IMR-90 (cell line): ENCODE results near the gene SMG1. TPM values are rescaled to one million over a fixed set of nuclear protein-coding genes. Genes with fewer than 3 reads are reported as not detected.

Experiments used
- ATAC-seq: fragments of 200-7000 bp; cut with Tn5 transposase; 2 replicates; pipeline ENCODE4 v1.9.1; 2020; ENCODE audit warnings: low read depth, mild to moderate bottlenecking, moderate library complexity
- BruUV-seq: library from RNA; stranded (reverse); fragments of 400-500 nt; replicated peaks from 2 replicates; lab custom pipeline; 2021; lab: Mats Ljungman, UMichigan
- CTCF ChIA-PET: fragments of 300-600 bp; formaldehyde crosslinking; extraction: SDS; loops from one replicate; lab custom pipeline; 2021; ENCODE audit warnings: antibody characterized with exemption; lab: Yijun Ruan, JAX
- POLR2A ChIA-PET: fragments of 300-600 bp; sonication (Branson Sonifier 250); formaldehyde crosslinking; loops from one replicate; lab custom pipeline; 2022; ENCODE audit warnings: antibody characterized with exemption; ENCODE audit not compliant: unreplicated experiment; lab: Charles Lee
- DNase-seq: peaks from one replicate; pipeline ENCODE4 v3.0.0; 2013
- H2AFZ ChIP-seq: replicated peaks from 2 replicates; pipeline ENCODE3; 2013; ENCODE audit warnings: low read length, mild to moderate bottlenecking; ENCODE audit not compliant: poor library complexity
- H2AK5ac ChIP-seq: 2 replicates; pipeline ENCODE4 v1.6.1; 2013; ENCODE audit warnings: low read depth, low read length, inconsistent platforms
- H2AK9ac ChIP-seq: replicated peaks from 2 replicates; pipeline ENCODE3; 2013; ENCODE audit warnings: mild to moderate bottlenecking, low read depth, low read length, moderate library complexity; ENCODE audit not compliant: poor library complexity
- H2BK120ac ChIP-seq: 2 replicates; pipeline ENCODE4 v1.6.1; 2013; ENCODE audit warnings: low read depth, low read length, inconsistent platforms
- H2BK15ac ChIP-seq: 3 replicates; pipeline ENCODE4 v1.6.1; 2013; ENCODE audit warnings: low read depth, low read length, inconsistent platforms
- H2BK20ac ChIP-seq: 2 replicates; pipeline ENCODE4 v1.6.1; 2013; ENCODE audit warnings: low read depth, mild to moderate bottlenecking, inconsistent platforms, low read length, moderate library complexity
- H2BK5ac ChIP-seq: 2 replicates; pipeline ENCODE4 v1.6.1; 2013; ENCODE audit warnings: mild to moderate bottlenecking, low read depth, low read length, inconsistent platforms; ENCODE audit not compliant: poor library complexity, severe bottlenecking
- H3K14ac ChIP-seq: replicated peaks from 2 replicates; pipeline ENCODE4 v1.6.1; 2013; ENCODE audit warnings: low read depth, low read length, inconsistent platforms
- H3K18ac ChIP-seq: 2 replicates; pipeline ENCODE4 v1.6.1; 2013; ENCODE audit warnings: low read depth, low read length, control low read depth
- H3K23ac ChIP-seq: 2 replicates; pipeline ENCODE4 v1.6.1; 2013; ENCODE audit warnings: low read depth, low read length, inconsistent platforms
- H3K27ac ChIP-seq: 2 replicates; pipeline ENCODE4 v1.5.1; 2013; ENCODE audit warnings: mild to moderate bottlenecking, control low read depth, low read length; ENCODE audit not compliant: insufficient read depth
- H3K27me3 ChIP-seq: 2 replicates; pipeline ENCODE4 v1.6.1; 2013; ENCODE audit warnings: low read length; ENCODE audit not compliant: control insufficient read depth, insufficient read depth
- H3K36me3 ChIP-seq: 2 replicates; pipeline ENCODE4 v1.6.1; 2013; ENCODE audit warnings: low read length, mixed read lengths; ENCODE audit not compliant: control insufficient read depth, insufficient read depth
- H3K4ac ChIP-seq: 2 replicates; pipeline ENCODE4 v1.6.1; 2013; ENCODE audit warnings: low read depth, low read length, inconsistent platforms
- H3K4me1 ChIP-seq: 2 replicates; pipeline ENCODE4 v1.6.1; 2013; ENCODE audit warnings: low read length, mixed read lengths; ENCODE audit not compliant: control insufficient read depth, insufficient read depth
- H3K4me2 ChIP-seq: 2 replicates; pipeline ENCODE4 v1.6.1; 2013; ENCODE audit warnings: low read depth, mild to moderate bottlenecking, control low read depth, low read length, moderate library complexity
- H3K4me3 ChIP-seq: 2 replicates; pipeline ENCODE4 v1.5.1; 2013; ENCODE audit warnings: low read depth, mild to moderate bottlenecking, control low read depth, low read length, moderate library complexity; ENCODE audit not compliant: insufficient read depth
- H3K56ac ChIP-seq: 2 replicates; pipeline ENCODE4 v1.6.1; 2013; ENCODE audit warnings: low read length, inconsistent platforms; ENCODE audit not compliant: insufficient read depth; ENCODE audit errors: extremely low read depth
- H3K79me1 ChIP-seq, 2 experiments: 2 replicates each; pipeline ENCODE4 v1.6.1; 2013; ENCODE audit warnings: low read length in 2 of 2, inconsistent platforms in 1 of 2, low read depth in 1 of 2
- H3K9ac ChIP-seq: 2 replicates; pipeline ENCODE4 v1.6.1; 2013; ENCODE audit warnings: low read depth, low read length, control low read depth
- H3K9me1 ChIP-seq: 2 replicates; pipeline ENCODE4 v1.6.1; 2013; ENCODE audit warnings: low read length, inconsistent platforms; ENCODE audit not compliant: insufficient read depth
- H3K9me3 ChIP-seq: 2 replicates; pipeline ENCODE4 v1.6.1; 2013; ENCODE audit warnings: low read length; ENCODE audit not compliant: control insufficient read depth, insufficient read depth
- H4K20me1 ChIP-seq: 2 replicates; pipeline ENCODE4 v1.6.1; 2013; ENCODE audit warnings: low read length, inconsistent platforms; ENCODE audit not compliant: insufficient read depth
- H4K5ac ChIP-seq: 2 replicates; pipeline ENCODE4 v1.6.1; 2013; ENCODE audit warnings: mild to moderate bottlenecking, low read depth, low read length, control low read depth
- H4K8ac ChIP-seq, 2 experiments: 2 replicates each; pipeline ENCODE4 v1.6.1; 2013; ENCODE audit warnings: low read depth in 2 of 2, low read length in 2 of 2, control low read depth in 1 of 2, inconsistent platforms in 1 of 2
- H4K91ac ChIP-seq: 2 replicates; pipeline ENCODE4 v1.6.1; 2013; ENCODE audit warnings: low read depth, low read length, inconsistent platforms; ENCODE audit not compliant: insufficient read depth
- BHLHE40 ChIP-seq: fragments of 150-350 bp; IDR thresholded peaks from 2 replicates; pipeline ENCODE4 v1.6.1; 2016; ENCODE audit warnings: mild to moderate bottlenecking, low read depth, low read length
- CEBPB ChIP-seq: IDR thresholded peaks from 2 replicates; pipeline ENCODE4 v1.6.1; 2012; ENCODE audit warnings: low read depth, low read length, improper control_type of control experiment
- CHD1 ChIP-seq: IDR thresholded peaks from 2 replicates; pipeline ENCODE4 v1.6.1; 2012; ENCODE audit warnings: low read depth, low read length, improper control_type of control experiment
- ELK1 ChIP-seq: fragments of 150-350 bp; IDR thresholded peaks from 2 replicates; pipeline ENCODE4 v1.6.1; 2016; ENCODE audit warnings: low read depth, mild to moderate bottlenecking, low read length, moderate library complexity, borderline replicate concordance
- FOS ChIP-seq: fragments of 150-350 bp; IDR thresholded peaks from 2 replicates; pipeline ENCODE4 v1.6.1; 2016; ENCODE audit warnings: low read depth, low read length
- MAFK ChIP-seq: IDR thresholded peaks from 2 replicates; pipeline ENCODE4 v1.6.1; 2012; ENCODE audit warnings: low read depth, low read length, improper control_type of control experiment
- MAZ ChIP-seq: IDR thresholded peaks from 2 replicates; pipeline ENCODE4 v1.6.1; 2012; ENCODE audit warnings: low read depth, mild to moderate bottlenecking, low read length, improper control_type of control experiment, moderate library complexity, borderline replicate concordance
- MXI1 ChIP-seq: IDR thresholded peaks from 2 replicates; pipeline ENCODE4 v1.6.1; 2012; ENCODE audit warnings: low read depth, mild to moderate bottlenecking, low read length, moderate library complexity, borderline replicate concordance
- NFE2L2 ChIP-seq: fragments of 150-350 bp; IDR thresholded peaks from 2 replicates; pipeline ENCODE4 v1.6.1; 2016; ENCODE audit warnings: low read depth, mild to moderate bottlenecking, low read length
- POLR2A ChIP-seq: IDR thresholded peaks from 2 replicates; pipeline ENCODE4 v1.6.1; 2012; ENCODE audit warnings: mild to moderate bottlenecking, low read depth, low read length
- RAD21 ChIP-seq: IDR thresholded peaks from 2 replicates; pipeline ENCODE4 v1.6.1; 2012; ENCODE audit warnings: low read length, improper control_type of control experiment
- RCOR1 ChIP-seq: IDR thresholded peaks from 2 replicates; pipeline ENCODE4 v1.6.1; 2012; ENCODE audit warnings: mild to moderate bottlenecking, low read length, improper control_type of control experiment; ENCODE audit not compliant: insufficient replicate concordance
- RFX5 ChIP-seq: IDR thresholded peaks from 2 replicates; pipeline ENCODE4 v1.8.0; 2012; ENCODE audit warnings: low read depth, mild to moderate bottlenecking, low read length, moderate library complexity
- SMC3 ChIP-seq: fragments of 150-350 bp; IDR thresholded peaks from 2 replicates; pipeline ENCODE4 v1.6.1; 2016; ENCODE audit warnings: low read depth, mild to moderate bottlenecking, antibody characterized with exemption, low read length, moderate library complexity
- USF2 ChIP-seq: fragments of 150-350 bp; IDR thresholded peaks from 2 replicates; pipeline ENCODE4 v1.6.1; 2017; ENCODE audit warnings: mild to moderate bottlenecking, antibody characterized with exemption, low read length, low read depth
- WGBS, 2 experiments: methylation state at CpG; one replicate each; pipeline versions ENCODE4 v1.1.5 to v1.1.7; 2013; ENCODE audit warnings: missing lambda C conversion rate in 2 of 2; ENCODE audit not compliant: insufficient read length in 1 of 2; ENCODE audit errors: extremely low coverage in 2 of 2; 5-methylcytosine and 5-hydroxymethylcytosine counted together
- dilution Hi-C: fragments of 300-500 bp; cut with HindIII; formaldehyde crosslinking; loops from one replicate; pipeline ENCODE4 v1.14.3; 2018; ENCODE audit warnings: low sequenced_read_pairs; ENCODE audit not compliant: unreplicated experiment
- in situ Hi-C: fragments of 300-500 bp; cut with MboI; formaldehyde crosslinking; loops from 3 replicates; pipeline ENCODE4 v1.14.3; 2019; ENCODE audit warnings: low sequenced_read_pairs, inconsistent platforms, mixed read lengths
- intact Hi-C: fragments of 100-400 bp; cut with micrococcal nuclease; formaldehyde crosslinking; loops from 2 replicates; pipeline ENCODE4 v1.10.0; 2022
- polyA plus RNA-seq, 3 experiments: library from polyadenylated mRNA; depleted of rRNA; stranded (reverse); fragments of >200 nt; gene quantifications; 2 replicates each; pipeline ENCODE4 v1.2.3, GENCODE V29; 2012; ENCODE audit warnings: low replicate concordance in 1 of 3
- total RNA-seq: library from RNA; depleted of rRNA; stranded (reverse); fragments of >200 nt; gene quantifications from 2 replicates; pipeline ENCODE4 v1.2.3, GENCODE V29; 2012
- TF ChIP-seq, protein P1 (sequence below): conservative IDR thresholded peaks from 2 replicates; pipeline ENCODE4 v1.5.1; 2012; ENCODE audit warnings: mild to moderate bottlenecking, low read depth, low read length, improper control_type of control experiment

SMG1 gene
- total and polyA plus RNA-seq, 2 of the 4 experiments (the other 2 are of a cell fraction) = 13.4 to 53.8 TPM

DNA sequence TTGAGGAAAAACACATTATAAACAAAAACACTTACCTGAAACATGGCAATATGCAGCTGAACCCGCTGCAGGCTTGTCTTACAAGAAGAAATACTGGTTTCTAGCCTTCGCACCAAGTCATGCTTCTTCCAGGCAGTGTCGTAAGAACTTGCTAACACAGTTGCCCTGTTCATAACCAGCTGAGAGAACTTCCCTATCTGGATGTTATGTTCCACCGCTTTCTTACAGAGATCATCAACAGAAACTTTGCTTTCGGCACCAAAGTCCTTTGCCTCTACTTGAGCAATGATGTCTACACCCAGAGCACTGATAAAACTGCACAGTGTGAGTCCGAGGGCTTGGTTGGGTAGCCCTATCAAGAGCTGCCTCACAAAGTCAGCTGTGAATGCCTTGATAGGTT lies 97.0 kb downstream of the SMG1 start:
- H4K5ac ChIP-seq = no peak overlapping the region
- no peak overlapping the region for H3K27ac ChIP-seq
- in situ Hi-C loops = no loop called here
- ATAC-seq = no peak
- WGBS, 2 experiments = 96% methylated on average over 4 of the region's 6 CpGs; no CpG with 5 or more reads in 1 of the 2 experiments
- no peak overlapping the region for H3K4me3 ChIP-seq
- H4K91ac ChIP-seq = no peak overlapping the region
- no TSS peak for BruUV-seq
- H3K18ac ChIP-seq = no peak overlapping the region
- H3K9me3 ChIP-seq = no peaks in the 10 kb centered on the region
- H4K20me1 ChIP-seq = no peaks in the 10 kb centered on the region
- H2AK5ac ChIP-seq = no peak overlapping the region
- intact Hi-C loops = no loop called here
- no peaks in the 10 kb centered on the region for H3K9me1 ChIP-seq
- H2BK20ac ChIP-seq = no peak overlapping the region
- no peak overlapping the region for H2AFZ ChIP-seq
- H2BK15ac ChIP-seq = no peak overlapping the region
- TF ChIP-seq POLR2A = no peak
- no peak for TF ChIP-seq USF2
- no peak for TF ChIP-seq CHD1
- no peak for TF ChIP-seq RFX5
- TF ChIP-seq BHLHE40 = no peak
- TF ChIP-seq MAZ = no peak
- no peak for TF ChIP-seq RAD21
- no peak for TF ChIP-seq MAFK
- no peak for TF ChIP-seq SMC3
- TF ChIP-seq ELK1 = no peak
- TF ChIP-seq RCOR1 = no peak
- TF ChIP-seq, protein P1, sequence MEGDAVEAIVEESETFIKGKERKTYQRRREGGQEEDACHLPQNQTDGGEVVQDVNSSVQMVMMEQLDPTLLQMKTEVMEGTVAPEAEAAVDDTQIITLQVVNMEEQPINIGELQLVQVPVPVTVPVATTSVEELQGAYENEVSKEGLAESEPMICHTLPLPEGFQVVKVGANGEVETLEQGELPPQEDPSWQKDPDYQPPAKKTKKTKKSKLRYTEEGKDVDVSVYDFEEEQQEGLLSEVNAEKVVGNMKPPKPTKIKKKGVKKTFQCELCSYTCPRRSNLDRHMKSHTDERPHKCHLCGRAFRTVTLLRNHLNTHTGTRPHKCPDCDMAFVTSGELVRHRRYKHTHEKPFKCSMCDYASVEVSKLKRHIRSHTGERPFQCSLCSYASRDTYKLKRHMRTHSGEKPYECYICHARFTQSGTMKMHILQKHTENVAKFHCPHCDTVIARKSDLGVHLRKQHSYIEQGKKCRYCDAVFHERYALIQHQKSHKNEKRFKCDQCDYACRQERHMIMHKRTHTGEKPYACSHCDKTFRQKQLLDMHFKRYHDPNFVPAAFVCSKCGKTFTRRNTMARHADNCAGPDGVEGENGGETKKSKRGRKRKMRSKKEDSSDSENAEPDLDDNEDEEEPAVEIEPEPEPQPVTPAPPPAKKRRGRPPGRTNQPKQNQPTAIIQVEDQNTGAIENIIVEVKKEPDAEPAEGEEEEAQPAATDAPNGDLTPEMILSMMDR = no peak
- no peak for TF ChIP-seq NFE2L2
- TF ChIP-seq MXI1 = no peak
- no peak for TF ChIP-seq CEBPB
- TF ChIP-seq FOS = no peak
- DNase-seq = no peak
- H3K4me2 ChIP-seq = no peak overlapping the region
- no peak overlapping the region for H3K14ac ChIP-seq
- no peak overlapping the region for H2AK9ac ChIP-seq
- no peak overlapping the region for H3K56ac ChIP-seq
- peaks cover 0 to 5% of the 10 kb centered on the region in 2 experiments; a peak in 2 of 4 replicates for H3K79me1 ChIP-seq
- H3K23ac ChIP-seq = no peak overlapping the region
- POLR2A ChIA-PET = no interaction called here
- dilution Hi-C loops = no loop called here
- no peak overlapping the region for H4K8ac ChIP-seq
- H2BK120ac ChIP-seq = no peak overlapping the region
- no peak overlapping the region for H3K9ac ChIP-seq
- no peaks in the 10 kb centered on the region for H3K27me3 ChIP-seq
- no peak overlapping the region for H3K4ac ChIP-seq
- peaks cover 30% of the 10 kb centered on the region for H3K36me3 ChIP-seq
- H2BK5ac ChIP-seq = no peak overlapping the region
- CTCF ChIA-PET = interaction anchor here (1.2 kb wide), 1 partner anchor 28 kb away, joined by 3 read pairs; the partner anchor contains the start of gene ARL6IP1
- H3K4me1 ChIP-seq = no peaks in the 10 kb centered on the region
